ENCODE data around the gene CCDC83. TPM values are rescaled to one million over a fixed set of nuclear protein-coding genes. Genes with fewer than 3 reads are reported as not detected.

Gene CCDC83
- not detected for total RNA-seq

DNA sequence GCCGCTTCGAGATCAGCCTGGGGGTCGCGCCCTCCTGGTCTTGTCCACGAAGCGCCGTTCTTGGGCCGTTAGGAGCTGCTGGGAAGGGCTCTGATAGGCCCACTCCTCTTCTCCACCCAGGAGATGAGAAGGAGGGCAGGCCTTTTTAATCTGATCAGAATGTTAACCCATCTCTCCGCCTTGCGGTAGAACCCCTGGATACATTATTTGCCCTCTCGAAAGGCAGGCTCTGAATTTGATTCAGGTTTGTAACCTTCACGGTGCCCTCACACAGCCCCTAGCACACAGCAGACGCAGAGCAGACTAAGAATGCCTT is at the start of gene CCDC83:
CCDC83 (plus strand) TSS at position 43 of the 316 bp plus-strand sequence. CDS start 9,741 bp downstream, outside the sequence.
- no peak for ATAC-seq
- DNase-seq (ENCODE audit: low spot score) = no peak

GRCh38 chr11:85805387-85805786 is 49.8 kb upstream of the CCDC83 start:
- ATAC-seq (no peak), DNase-seq (ENCODE audit: low spot score) (no peak)

DNA sequence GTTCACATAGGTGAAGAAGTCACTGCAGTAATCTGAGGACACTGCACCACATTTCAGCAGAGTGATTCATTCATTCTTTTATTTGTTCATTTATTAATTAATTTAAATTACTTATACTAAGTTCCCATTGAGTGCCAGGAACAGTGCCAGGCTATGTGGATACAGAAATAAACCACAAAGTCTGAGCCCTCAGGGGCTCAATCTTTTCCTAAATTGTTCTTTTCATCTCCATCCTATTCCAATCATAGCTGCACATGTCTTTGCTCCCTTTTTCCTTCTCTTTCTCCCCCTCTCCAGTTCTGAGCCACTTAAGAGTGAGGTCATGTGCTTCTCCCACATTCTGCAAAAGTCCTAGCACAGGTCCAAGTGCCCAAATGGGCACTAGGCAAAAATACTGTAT is 49.2 kb upstream of the CCDC83 start:
- ATAC-seq = no peak
- no peak for DNase-seq (ENCODE audit: low spot score)

DNA sequence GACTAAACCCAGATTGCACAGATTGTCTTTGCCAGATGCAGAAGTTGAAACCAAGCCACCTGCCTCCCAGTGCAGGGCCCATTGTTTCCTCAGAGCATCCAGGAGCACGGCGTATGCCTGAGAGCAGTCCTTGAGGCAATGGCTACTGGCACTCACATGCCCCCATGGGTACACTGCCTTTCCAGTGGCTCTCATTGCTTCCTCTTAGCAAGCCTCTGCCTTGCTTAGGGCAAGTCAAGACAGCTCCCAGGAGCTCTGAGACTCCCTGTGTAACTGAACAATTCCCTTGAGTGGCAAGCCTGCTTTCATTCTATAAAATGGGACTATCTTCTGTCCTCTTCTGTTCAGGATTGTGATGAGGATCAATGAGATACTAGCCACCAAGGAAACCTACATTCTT is 48.3 kb upstream of the CCDC83 start:
- no peak for DNase-seq (ENCODE audit: low spot score)
- no peak for ATAC-seq

GRCh38 chr11:85809191-85809590 is 46.0 kb upstream of the CCDC83 start:
- ATAC-seq (no peak), DNase-seq (ENCODE audit: low spot score) (no peak)

GRCh38 chr11:85809863-85810262 is 45.3 kb upstream of the CCDC83 start:
- DNase-seq (ENCODE audit: low spot score) (no peak), ATAC-seq (no peak)

DNA sequence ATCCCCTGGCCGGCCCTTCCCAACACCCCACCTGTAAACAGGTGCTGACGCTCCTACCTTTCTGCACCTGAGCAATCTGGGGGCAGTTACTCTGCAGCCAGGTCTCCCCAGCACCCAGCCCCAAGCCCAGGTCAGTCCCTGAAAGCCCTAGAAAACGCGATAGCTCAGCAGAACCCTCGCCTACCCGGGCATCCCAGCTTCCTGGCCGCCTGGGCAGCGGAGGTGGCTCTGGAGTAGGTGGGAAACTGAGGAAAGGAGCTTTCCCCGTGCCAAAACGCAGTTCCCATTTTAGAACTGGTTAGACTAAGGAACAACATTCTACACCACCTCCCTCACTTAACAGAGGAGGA is 44.7 kb upstream of the CCDC83 start:
- no peak for ATAC-seq
- DNase-seq (ENCODE audit: low spot score) = no peak

DNA sequence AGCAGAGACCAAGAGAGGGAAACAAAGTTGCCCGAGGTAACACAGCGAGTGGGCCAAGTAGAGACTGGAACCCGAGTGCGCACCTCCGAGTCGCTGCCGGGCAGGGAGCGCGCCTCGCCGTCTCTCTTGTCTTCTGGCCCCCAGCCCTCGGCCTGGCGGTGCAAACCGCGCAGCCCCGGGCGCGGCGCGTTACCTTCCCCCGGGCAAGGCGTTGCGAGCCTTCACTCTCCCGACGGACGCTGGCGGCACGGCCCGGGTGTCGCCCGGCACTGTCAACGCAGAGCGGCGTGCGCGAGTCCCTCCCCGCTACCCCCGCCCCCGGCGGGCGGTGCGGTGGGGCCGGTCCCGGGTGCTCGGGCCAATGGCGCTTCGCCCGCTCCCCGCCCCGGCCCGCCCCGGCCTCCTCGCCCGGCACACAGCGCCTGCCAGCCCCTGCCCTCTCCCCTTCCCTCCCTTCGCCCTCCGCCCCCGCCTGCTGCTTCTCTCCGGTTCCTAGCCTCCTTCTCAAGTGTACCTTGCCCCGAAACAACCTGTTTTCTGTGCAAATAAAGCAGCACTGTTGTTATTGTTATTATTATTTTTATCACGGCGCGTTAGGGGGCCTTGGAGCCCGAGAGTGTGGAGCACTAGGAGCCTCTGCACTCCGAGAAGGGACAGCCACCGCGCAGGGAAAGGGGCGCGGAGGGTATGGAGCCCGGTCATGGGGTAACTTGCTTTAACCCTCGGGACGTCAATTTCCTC is 44.1 kb upstream of the CCDC83 start, which contains the start of gene SYTL2:
SYTL2 (minus strand) TSS at position 271 of the 741 bp plus-strand sequence. CDS start 53,416 bp downstream, outside the sequence.
- ATAC-seq = peak; percentile 99
- peak; percentile 74 for DNase-seq (ENCODE audit: low spot score)

GRCh38 chr11:85811624-85812023 is 43.6 kb upstream of the CCDC83 start:
- no peak for ATAC-seq
- DNase-seq (ENCODE audit: low spot score) = no peak

DNA sequence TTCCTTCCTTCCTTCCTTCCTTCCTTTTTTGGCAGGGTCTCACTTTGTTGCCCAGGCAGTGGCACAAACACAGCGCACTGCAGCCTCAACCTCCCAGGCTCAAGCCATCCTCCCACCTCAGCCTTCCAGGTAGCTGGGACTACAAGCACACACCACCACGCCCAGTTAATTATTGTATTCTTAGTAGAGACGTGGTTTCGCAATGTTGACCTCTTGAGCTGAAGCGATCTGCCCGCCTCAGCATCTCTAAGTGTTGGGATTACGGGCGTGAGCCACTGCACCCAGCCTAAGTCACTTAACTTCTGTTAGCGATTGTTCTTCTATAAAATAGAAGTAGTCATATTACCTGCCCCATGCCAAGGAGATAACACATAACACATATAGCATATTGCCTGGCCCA is 41.5 kb upstream of the CCDC83 start:
- no peak for DNase-seq (ENCODE audit: low spot score)
- ATAC-seq = no peak

DNA sequence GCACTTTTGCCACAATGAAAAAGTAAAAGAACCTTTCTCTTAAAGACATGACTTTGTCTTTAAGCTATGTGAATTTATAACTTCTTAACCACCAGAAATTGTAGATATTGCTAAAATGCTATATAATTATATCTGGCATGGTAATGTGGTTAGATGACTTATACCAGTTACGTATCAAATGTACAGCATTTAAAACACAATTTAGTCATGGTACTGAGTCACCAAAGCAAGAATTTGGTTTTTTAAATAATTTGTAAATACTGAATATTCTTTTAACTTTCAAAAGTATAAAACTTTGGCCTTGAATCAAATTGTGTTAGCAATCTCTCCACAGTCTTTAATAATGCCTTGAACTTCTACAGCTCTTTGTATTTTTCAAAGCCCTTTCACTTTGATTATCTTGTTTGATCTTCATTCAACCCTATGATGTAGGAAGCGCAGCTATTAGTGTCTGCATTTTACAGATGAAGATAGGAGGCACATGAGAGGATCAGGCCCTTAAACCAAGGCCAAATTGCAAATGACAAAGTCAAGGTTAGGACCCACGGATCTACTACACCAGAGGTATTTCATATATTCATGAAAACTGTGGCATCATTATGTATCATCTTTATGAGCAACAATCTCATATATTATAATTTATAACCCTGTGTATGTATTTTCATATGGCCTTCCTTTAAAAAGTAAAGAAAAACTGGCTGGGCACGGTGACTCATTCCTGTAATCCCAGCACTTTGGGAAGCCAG is 39.8 kb upstream of the CCDC83 start:
- DNase-seq (ENCODE audit: low spot score) (no peak), ATAC-seq (no peak)

DNA sequence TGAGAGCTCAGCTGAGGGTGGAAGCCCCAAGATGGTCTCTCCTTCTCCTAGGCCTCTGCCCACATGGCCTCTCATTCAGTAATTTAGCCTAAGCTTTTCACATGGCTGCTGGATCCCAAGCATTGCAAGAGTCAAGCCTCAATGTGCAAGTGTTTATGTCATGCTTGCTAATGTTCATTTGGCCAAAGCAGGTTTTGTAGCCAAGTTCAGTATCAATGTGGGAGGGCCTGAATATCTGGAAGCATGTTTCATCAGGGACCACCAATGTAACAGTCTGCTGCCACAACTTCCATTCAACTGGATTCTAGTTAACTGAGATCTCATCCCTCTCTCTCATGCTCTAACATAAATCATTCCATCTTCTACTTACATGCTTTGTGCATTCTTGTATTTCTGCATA is 35.7 kb upstream of the CCDC83 start:
- ATAC-seq (no peak), DNase-seq (ENCODE audit: low spot score) (no peak)

GRCh38 chr11:85821636-85822035 is 33.5 kb upstream of the CCDC83 start:
- DNase-seq (ENCODE audit: low spot score) (no peak), ATAC-seq (no peak)

- ATAC-seq = no peak
Measured at GRCh38 chr11:85822814-85823213, 32.4 kb upstream of the CCDC83 start.

GRCh38 chr11:85823816-85824215 is 31.4 kb upstream of the CCDC83 start:
- DNase-seq (ENCODE audit: low spot score) (no peak), ATAC-seq (no peak)

More at GRCh38 chr11:85822814-85823213, 32.4 kb upstream of the CCDC83 start:
- DNase-seq (ENCODE audit: low spot score) = no peak

DNA sequence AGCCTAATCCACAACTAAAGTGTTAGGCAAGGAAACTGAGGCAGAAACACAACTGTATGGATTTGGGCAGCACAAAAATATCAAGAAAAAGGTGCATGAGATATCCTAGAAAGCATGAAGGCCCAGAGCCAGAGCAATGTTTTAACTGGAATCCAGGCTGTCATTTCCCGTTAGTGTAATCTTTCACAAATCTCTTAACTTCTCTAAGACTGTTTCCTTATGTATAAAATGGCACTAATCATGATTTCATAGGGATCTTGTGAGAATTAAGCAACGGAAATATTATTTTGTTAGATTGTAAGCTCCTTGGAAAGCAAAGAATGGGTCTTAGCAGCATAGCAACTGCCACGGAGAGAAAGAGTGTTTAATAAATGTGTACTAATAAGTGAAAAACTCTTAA is 29.6 kb upstream of the CCDC83 start:
- DNase-seq (ENCODE audit: low spot score) (no peak), ATAC-seq (no peak)

DNA sequence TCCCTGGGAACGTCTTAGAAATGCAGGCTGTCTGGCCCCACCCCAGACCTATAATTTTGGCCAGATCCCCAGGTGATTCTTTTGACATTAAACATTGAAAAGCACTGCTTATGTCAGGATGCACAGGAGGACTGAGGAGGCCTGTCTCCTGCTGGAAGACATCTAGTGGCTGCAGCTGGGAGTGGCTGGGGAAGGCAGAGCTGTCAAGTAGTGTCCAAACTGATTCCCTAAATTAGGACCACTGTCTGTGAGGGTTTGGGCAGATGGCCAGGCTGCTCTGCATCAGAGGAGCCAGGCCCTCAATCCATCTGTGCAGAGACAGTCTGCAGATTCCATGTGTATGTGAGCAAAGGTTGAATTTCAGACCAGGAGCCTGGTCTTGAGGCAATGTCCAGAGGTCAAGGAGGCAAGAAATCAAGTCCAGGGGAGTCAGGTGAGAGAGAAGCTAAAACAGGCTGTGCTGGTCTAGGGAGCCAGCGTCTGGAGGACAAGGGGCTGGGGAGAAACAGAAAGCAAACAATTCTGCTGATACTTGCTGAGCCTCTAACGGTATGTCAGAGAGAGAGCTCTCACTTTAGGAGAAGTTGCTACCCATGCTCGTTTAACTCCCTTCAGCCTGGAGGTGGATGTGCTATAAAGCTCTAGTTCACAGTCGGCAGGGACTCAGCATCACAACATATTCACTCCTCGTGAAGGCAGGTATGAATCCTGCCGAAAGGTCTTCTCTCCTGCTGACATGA is 28.9 kb upstream of the CCDC83 start:
- ATAC-seq = peak; percentile 77

DNA sequence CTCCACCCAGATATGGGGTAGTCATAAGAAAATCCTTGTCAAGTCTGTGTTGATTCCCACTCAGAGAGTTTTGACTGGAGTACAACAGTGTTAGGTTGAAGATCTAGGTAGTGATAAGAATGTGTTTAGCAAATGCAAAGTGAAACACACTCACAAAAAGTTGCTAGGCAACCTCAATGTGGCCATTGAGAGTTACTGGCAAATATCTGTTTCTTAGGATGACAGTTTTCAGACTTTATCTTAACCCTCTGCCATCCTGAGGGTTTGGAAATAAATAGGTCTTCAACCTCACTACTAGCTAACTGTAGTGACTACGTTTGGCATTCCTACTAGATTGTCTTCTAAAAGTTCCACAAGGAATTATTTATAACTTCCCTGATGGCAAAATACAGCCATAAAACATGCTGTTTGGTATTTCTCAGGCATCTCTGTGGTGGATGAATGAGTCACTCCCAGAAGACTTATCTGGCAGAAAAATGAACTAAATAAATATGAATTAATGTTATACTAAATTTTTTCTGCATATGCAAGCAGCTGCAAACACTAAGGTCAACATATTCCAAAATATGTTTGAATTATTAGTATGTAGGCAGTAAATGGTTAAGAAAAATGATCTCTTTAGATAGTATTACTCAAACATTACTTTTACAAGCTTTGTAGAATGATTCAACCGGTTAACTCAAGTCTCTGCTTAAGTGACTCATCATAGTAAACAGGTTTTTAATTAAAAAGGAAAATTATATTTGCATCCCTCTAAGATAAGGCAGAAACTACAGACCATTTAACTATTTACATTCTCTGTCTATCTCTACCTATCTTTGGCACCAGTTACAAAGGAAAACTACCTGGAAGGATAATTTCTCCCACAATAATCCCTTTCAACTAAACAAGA is 27.2 kb upstream of the CCDC83 start:
- DNase-seq (ENCODE audit: low spot score) (no peak), ATAC-seq (no peak)

More for the DNA sequence above, 28.9 kb upstream of the CCDC83 start:
- DNase-seq (ENCODE audit: low spot score) = no peak

- ATAC-seq (no peak), DNase-seq (ENCODE audit: low spot score) (no peak)
Measured at GRCh38 chr11:85828640-85828978, 26.6 kb upstream of the CCDC83 start.

- ATAC-seq = no peak
- no peak for DNase-seq (ENCODE audit: low spot score)
Measured at GRCh38 chr11:85829172-85829571, 26.0 kb upstream of the CCDC83 start.

DNA sequence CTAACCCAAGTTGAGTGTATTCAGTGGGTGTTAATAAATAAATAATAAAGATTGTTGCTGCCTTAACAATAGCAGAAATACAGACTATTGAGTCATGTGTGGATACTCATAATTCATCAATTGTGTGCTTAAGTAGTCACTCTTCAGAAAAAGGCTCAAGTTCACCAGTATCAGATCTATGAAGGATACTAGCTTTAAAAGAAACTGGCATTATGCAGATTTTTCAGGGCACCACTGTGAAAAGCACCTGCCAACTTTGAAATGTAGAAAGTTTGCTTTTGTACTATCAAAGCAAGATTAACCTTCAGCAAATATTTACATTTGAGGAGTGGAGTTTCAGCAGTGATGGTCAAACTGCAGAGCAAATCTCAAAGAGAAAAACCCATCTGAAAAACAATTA is 24.1 kb upstream of the CCDC83 start:
- ATAC-seq (peak; percentile 76), DNase-seq (ENCODE audit: low spot score) (no peak)

All from left lobe of liver (tissue), 2 donors.